HL-60 (cell line): Measurements from ENCODE around the gene TK2.

Source experiments
- DNase-seq, 2 experiments: peaks; one replicate each; pipeline ENCODE4 v3.0.0-alpha.2; 2010 to 2020; ENCODE audit warnings: low read depth in 1 of 2, low spot score in 1 of 2
- H3K27ac ChIP-seq: fragments of 250-450 bp; sonication (Bioruptor Pico); replicated peaks from 2 replicates; pipeline ENCODE4 v1.5.1; 2020; ENCODE audit warnings: mild to moderate bottlenecking, moderate library complexity
- H3K27me3 ChIP-seq: fragments of 250-450 bp; sonication (Bioruptor Pico); 2 replicates; pipeline ENCODE4 v1.5.1; 2021; ENCODE audit warnings: mild to moderate bottlenecking, moderate library complexity; ENCODE audit not compliant: insufficient read depth, poor library complexity, severe bottlenecking
- H3K4me3 ChIP-seq: replicated peaks from 2 replicates; pipeline ENCODE4 v1.5.1; 2011; ENCODE audit warnings: mild to moderate bottlenecking, control low read depth, low read length; ENCODE audit not compliant: insufficient read depth
- GABPA ChIP-seq: IDR thresholded peaks from 2 replicates; pipeline ENCODE4 v1.6.1; 2012; ENCODE audit warnings: low read depth
- POLR2AphosphoS5 ChIP-seq: IDR thresholded peaks from 2 replicates; pipeline ENCODE4 v1.6.1; 2012; ENCODE audit warnings: low read depth
- SPI1 ChIP-seq: IDR thresholded peaks from 2 replicates; pipeline ENCODE4 v1.6.1; 2012; ENCODE audit warnings: low read depth, mild to moderate bottlenecking, borderline replicate concordance
- TF ChIP-seq, protein P1 (sequence below): IDR thresholded peaks from one replicate; pipeline ENCODE4 v1.5.1; 2011; ENCODE audit warnings: low read length, control low read depth, inconsistent platforms; ENCODE audit not compliant: insufficient read depth
- TF ChIP-seq, protein P2 (sequence below): IDR thresholded peaks from 2 replicates; pipeline ENCODE4 v1.6.1; 2012; ENCODE audit warnings: low read depth; ENCODE audit not compliant: insufficient replicate concordance

TK2 gene

DNA sequence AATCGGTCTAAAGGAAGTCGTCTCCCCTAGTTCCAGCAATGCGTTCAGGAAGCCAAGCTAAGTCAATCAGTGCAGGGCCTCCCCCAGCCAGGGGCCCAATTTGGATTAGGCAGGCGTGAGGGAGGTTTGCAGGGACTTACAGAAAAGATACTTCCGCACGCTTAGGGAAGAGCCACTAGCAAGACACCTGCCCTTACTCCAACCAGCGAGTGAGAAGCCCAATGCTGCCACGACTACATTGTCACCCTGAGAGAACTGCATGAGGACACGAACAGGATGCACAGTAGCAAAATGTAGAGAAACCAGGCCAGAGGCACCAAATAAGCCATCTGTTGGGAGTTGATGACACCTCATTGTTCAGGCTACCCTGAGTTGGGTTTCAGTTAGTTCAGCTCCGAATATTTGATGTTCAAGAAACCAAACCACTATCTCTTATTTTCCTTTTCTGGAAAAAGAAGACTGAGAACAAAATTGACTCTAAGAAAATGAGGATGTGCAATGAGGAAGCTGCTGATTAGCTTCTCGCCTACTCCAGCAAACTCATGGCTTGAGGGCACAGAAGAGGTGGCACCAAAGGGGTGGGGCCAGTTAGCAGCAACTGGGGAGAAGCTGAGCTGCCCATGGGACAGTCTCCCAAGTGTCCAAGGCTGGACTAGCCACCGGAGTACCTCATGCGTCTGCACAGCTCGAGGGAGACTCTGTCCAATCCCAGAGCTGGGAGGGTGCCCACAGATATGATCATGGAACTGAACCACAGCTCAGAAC, 29.3 kb downstream of the TK2 start:
- DNase-seq, result peak; percentile 81 to 88
- TF ChIP-seq, protein P1, sequence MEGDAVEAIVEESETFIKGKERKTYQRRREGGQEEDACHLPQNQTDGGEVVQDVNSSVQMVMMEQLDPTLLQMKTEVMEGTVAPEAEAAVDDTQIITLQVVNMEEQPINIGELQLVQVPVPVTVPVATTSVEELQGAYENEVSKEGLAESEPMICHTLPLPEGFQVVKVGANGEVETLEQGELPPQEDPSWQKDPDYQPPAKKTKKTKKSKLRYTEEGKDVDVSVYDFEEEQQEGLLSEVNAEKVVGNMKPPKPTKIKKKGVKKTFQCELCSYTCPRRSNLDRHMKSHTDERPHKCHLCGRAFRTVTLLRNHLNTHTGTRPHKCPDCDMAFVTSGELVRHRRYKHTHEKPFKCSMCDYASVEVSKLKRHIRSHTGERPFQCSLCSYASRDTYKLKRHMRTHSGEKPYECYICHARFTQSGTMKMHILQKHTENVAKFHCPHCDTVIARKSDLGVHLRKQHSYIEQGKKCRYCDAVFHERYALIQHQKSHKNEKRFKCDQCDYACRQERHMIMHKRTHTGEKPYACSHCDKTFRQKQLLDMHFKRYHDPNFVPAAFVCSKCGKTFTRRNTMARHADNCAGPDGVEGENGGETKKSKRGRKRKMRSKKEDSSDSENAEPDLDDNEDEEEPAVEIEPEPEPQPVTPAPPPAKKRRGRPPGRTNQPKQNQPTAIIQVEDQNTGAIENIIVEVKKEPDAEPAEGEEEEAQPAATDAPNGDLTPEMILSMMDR, result no peak
- TF ChIP-seq GABPA (no peak), SPI1 (peak; percentile 95), POLR2AphosphoS5 (peak; percentile 17; the same call in 1 of the 2 replicates)
- TF ChIP-seq, protein P2, sequence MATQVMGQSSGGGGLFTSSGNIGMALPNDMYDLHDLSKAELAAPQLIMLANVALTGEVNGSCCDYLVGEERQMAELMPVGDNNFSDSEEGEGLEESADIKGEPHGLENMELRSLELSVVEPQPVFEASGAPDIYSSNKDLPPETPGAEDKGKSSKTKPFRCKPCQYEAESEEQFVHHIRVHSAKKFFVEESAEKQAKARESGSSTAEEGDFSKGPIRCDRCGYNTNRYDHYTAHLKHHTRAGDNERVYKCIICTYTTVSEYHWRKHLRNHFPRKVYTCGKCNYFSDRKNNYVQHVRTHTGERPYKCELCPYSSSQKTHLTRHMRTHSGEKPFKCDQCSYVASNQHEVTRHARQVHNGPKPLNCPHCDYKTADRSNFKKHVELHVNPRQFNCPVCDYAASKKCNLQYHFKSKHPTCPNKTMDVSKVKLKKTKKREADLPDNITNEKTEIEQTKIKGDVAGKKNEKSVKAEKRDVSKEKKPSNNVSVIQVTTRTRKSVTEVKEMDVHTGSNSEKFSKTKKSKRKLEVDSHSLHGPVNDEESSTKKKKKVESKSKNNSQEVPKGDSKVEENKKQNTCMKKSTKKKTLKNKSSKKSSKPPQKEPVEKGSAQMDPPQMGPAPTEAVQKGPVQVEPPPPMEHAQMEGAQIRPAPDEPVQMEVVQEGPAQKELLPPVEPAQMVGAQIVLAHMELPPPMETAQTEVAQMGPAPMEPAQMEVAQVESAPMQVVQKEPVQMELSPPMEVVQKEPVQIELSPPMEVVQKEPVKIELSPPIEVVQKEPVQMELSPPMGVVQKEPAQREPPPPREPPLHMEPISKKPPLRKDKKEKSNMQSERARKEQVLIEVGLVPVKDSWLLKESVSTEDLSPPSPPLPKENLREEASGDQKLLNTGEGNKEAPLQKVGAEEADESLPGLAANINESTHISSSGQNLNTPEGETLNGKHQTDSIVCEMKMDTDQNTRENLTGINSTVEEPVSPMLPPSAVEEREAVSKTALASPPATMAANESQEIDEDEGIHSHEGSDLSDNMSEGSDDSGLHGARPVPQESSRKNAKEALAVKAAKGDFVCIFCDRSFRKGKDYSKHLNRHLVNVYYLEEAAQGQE, result no peak
- Histone ChIP-seq H3K4me3 (no peak overlapping the region), H3K27ac (peak overlapping the region; percentile 99), H3K27me3 (no peaks in the 10 kb centered on the region)

DNA sequence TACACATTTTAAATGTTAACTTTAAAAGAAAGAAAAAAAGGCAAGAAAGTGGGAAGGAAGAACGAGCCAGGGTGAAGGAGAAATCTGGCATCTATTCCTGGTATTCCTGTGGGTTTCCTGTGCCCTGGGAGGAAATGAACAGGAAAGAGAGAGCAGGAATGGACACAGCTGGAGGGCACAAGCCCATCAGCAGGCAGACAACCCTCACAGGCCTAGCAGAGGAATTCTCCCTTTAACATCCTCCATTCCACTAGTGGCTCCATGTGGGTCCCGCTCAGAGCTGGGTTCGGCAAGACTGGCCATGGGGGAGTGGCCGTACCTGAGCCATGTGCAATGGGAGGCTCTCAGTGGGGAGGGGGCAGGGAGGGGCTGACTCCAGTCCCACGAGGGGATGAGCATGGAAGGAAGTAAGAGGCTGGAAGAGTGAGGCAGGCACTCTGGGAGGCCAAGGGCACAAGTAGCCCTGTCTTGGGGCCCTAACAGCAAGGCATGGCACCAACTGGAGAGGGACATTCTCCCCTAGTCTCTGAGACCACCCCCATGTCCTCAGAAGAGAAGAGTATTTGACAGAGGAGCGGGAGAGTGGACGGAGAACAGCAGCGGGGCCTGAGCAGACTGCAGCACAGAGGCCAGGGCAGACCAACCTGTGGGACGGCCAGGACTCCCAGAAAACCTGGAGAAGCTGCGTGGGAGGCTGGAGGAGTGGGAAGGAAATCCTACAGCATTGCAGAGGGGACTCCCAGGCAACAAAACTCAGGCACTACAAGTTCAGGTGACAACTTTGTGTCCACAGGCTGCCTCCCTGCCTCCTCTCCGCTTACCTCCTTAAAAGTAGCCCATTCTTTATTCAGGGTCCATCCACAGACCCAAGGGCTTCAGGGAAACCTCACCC, 30.2 kb downstream of the TK2 start:
- H3K4me3 ChIP-seq, result no peak overlapping the region
- no peak for DNase-seq
- peak overlapping the region; percentile 99 for H3K27ac ChIP-seq
- H3K27me3 ChIP-seq, result no peaks in the 10 kb centered on the region
- no peak for TF ChIP-seq POLR2AphosphoS5
- TF ChIP-seq, protein P2, result no peak
- TF ChIP-seq, protein P1, result no peak
- TF ChIP-seq SPI1, result no peak
- no peak for TF ChIP-seq GABPA

DNA sequence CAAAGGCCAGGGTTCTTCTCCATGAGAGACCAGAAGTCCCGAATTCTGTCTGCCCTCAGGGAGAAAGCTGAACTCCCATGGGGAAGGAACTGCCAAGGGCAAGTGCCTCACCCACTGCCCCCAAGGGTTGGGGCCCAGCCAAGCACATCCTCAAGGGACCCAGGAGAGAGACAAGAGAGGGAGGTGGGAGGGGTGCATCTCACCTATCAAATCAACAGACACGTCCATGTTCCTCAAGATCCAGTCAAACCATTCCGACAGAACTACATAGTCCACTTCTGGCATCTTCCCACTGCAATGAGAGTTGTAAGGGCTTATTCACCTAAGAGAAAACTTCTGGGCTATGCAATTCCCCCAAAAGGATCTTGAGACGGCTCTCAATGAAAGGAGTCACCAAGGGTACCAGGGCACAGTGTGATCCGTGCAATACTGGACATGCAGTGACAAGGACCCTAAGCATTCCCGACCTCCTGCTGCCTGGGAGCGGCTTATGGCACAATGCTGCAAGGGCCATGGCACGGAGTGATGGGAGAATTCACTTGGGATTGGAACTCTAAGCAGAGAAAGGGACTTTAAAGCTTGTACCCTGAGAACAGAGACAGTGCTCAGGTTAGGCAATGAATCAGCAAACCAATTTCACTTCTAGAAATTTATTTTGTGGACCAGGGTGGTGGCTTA, 32.2 kb downstream of the TK2 start:
- 0 out of 2 replicates have a peak, but pooled peaks have one; percentile 9 for TF ChIP-seq SPI1
- TF ChIP-seq GABPA, result no peak
- TF ChIP-seq POLR2AphosphoS5, result no peak; the same call in 1 of the 2 replicates
- H3K27ac ChIP-seq, result peak overlapping the region; percentile 95
- no peak overlapping the region for H3K4me3 ChIP-seq
- H3K27me3 ChIP-seq, result no peaks in the 10 kb centered on the region
- DNase-seq, result peak in 1 of 2 experiments; percentile 38
